ENCODE data around the gene GTF2IRD2. TPM values are rescaled to one million over a fixed set of nuclear protein-coding genes. Genes with fewer than 3 reads are reported as not detected.
"Not testable (repeated sequence)": the region's sequence is repeated elsewhere in the genome, so short reads cannot be mapped to it uniquely, and the experiment has no call there.

GTF2IRD2 gene
- total RNA-seq: 6.3 TPM

GRCh38 chr7:74850833-74851721 is at the start of gene GTF2IRD2:
Gene GTF2IRD2, minus strand, starts transcription at chr7:74851605. Its CDS starts 15,227 bp downstream, at chr7:74836378.
- DNase-seq (ENCODE audit: low spot score): not testable (repeated sequence)
- ATAC-seq: peak; percentile 87

DNA sequence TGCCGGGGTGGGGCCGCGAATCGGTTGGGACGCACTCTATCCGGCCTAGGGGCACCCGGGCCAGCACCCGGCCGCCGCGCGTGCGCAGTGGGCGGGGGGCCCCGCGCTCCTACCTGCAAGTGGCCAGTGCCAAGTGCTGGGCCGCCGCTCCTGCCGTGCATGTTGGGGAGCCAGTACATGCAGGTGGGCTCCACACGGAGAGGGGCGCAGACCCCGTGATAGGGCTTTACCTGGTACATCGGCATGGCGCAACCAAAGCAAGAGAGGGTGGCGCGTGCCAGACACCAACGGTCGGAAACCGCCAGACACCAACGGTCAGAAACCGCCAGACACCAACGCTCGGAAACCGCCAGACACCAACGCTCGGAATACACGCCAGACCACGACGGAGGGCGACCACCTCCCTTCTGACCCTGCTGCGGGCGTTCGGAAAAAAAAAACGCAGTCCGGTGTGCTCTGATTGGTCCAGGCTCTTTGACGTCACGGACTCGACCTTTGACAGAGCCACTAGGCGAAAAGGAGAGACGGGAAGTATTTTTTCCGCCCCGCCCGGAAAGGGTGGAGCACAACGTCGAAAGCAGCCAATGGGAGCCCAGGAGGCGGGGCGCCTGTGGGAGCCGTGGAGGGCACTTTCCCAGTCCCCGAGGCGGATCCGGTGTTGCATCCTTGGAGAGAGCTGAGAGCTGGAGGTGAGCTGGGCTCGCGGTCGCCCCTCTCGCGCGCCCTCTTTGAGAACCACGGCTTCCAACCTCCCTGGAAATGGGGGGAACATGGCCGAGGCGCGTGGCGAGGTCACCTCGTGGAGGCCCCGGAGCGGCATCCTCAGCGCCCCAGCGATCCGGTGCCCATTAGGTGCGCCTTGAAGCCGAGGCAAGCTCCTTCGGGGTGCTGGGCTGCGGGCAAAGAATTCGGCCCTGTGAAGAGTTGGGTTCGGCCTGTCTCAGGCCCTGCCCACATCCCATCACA is 39.0 kb upstream of the GTF2IRD2 start:
- ATAC-seq: peak; percentile 89

DNA sequence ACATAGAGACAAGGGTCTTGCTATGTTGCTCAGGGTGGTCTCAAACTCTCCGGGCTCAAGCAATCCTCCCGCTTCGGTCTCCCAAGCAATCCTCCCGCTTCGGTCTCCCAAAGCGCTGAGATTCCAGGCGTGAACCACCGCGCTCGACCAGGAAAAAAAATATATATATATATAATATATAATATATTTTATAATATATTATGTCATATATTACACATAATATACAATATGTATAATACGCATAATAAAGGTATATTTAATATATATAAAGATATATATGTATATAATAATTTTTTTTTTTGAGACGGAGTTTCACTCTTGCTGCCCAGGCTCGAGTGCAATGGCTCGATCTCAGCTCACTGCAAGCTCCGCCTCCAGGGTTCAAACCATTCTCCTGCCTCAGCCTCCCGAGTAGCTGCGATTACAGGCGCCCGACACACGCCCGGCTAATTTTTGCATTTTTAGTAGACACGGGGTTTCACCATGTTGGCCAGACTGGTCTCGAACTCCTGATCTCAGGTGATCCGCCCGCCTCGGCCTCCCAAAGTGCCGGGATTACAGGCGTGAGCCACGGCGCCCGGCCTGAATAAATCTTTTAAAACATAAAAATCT is 38.2 kb upstream of the GTF2IRD2 start:
- ATAC-seq: peak; percentile 20
- DNase-seq (ENCODE audit: low spot score): not testable (repeated sequence)

More for the DNA sequence above, 39.0 kb upstream of the GTF2IRD2 start:
- DNase-seq (ENCODE audit: low spot score): peak; percentile 89

GRCh38 chr7:74885295-74885694 is 33.9 kb upstream of the GTF2IRD2 start:
- not testable (repeated sequence) for ATAC-seq; DNase-seq (ENCODE audit: low spot score)

DNA sequence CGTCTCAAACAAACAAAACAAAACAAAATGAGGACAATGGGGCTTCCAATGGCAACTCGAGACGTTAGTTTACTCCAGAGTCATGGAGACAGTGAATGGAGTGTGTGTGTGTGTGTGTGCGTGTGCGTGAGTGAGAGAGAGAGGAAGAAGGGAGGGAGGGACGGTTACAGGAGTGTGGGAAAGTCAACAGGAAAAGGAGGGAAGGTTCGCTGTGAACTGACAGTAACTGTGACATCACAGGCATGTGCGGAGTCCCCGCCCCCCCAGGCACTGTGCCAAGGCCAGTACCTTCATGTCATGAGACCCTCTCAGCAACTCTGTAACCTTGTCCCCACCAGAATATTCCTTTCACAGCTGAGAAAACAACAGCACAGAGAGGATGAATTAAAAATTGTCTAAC is 30.7 kb upstream of the GTF2IRD2 start:
- ATAC-seq: peak; percentile 40

DNA sequence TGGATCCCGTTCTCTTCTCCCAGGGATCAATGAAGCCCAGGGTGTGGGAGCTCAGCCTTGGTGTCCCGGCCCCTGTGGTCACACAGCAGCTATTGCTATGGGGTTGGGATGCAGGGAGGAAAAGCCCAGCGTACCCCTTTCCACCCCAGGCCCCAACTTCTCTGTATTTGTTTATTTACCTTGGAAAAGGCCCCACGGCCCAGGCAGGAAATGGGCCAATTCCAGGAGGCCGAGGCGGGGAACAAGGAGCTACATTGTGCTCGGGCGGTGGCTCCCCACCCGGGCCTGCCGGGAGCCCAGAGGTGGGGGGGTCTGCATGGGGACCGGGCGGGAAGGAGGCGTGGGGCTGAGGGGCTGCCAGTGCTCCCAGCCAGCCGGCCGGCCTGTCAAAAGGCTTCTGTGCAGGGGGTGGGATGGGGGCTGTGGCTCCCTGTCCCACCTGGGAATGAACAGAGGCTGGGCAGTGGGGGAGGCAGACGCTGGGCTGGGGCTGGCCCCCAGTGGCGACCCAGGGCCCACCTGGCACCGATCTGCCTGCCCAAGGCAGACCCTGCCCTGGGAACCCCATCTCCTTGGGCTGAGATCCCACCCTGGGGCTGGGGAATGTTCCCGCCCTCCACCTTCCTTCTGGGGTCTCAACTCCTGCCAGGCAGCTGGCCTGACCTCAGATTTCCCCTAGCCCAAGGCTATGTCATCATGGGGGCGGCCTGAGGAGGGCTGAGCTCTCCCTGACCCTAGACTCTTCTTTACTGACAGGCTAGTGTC is 23.5 kb upstream of the GTF2IRD2 start:
- peak; percentile 59 for ATAC-seq
- DNase-seq (ENCODE audit: low spot score): not testable (repeated sequence)

More for the DNA sequence above, 30.7 kb upstream of the GTF2IRD2 start:
- DNase-seq (ENCODE audit: low spot score): not testable (repeated sequence)

DNA sequence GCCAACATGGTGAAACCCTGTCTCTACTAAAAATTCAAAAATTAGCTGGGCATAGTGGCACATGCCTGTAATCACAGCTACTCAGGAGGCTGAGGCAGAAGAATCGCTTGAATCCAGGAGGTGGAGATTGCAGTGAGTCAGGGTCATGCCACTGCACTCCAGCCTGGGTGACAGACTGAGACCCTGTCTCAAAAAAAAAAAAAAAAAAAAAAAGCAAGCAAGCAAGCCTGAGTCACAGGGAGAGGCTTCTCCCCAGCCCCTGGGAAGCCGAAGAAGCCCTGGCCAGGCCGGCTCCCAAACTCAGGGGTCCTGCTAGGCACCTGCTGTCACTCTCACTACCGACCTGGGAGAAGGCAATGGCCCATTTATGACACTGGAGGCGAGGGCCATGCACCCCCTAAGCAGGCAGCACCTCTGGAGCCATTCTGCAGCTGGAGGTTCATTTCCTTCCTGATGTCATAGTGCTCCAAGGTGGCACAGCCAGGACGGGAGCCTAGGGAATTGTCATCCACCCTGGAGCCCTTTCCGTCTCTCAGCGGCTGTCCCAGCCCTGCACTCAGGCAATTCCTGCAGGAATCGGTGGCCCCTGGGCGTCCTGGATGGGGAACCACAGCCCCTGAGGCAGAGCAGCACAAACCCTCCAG is 22.8 kb upstream of the GTF2IRD2 start:
- not testable (repeated sequence) for DNase-seq (ENCODE audit: low spot score)
- peak; percentile 41 for ATAC-seq

DNA sequence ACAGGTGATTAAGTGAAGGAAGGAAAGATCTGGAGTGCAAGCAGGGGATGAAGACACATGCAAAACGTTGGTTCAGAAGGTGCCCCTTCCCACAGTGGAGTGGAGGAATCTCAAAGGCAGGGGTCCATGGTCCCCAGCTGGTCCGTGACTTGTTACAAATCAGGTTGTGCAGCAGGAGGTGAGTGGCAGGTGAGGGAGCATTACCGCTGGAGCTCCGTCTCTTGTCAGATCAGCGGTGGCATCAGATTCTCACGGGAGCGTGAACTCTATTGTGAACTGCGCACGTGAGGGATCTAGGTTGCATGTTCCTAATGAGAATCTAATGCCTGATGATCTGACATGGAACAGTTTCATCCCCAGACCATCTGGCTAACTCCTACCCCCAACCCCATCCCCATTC is 21.1 kb upstream of the GTF2IRD2 start:
- not testable (repeated sequence) for ATAC-seq; DNase-seq (ENCODE audit: low spot score)

GRCh38 chr7:74865777-74866176 is 14.4 kb upstream of the GTF2IRD2 start:
- peak; percentile 73 for ATAC-seq
- DNase-seq (ENCODE audit: low spot score): not testable (repeated sequence)

- peak; percentile 34 for ATAC-seq
- DNase-seq (ENCODE audit: low spot score): not testable (repeated sequence)
Measured at GRCh38 chr7:74849853-74850252, 1.6 kb downstream of the GTF2IRD2 start.

DNA sequence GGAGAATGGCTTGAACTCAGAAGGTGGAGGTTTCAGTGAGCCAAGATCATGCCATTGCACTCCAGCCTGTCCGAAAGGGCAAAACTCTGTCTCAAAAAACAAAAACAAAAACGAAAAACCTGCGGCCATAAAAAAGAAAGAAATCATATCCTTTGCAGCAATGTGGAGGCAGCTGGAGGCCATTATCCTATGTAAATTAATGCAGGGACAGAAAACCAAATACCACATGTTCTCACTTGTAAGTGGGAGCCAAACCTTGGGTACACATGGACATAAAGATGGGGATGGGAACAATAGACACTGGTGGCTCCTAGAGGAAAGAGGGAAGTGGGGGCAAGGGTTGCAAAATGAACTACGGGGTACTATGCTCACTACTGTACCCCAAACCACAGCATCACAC is 21.0 kb downstream of the GTF2IRD2 start:
- not testable (repeated sequence) for DNase-seq (ENCODE audit: low spot score); ATAC-seq

GRCh38 chr7:74829959-74830358 is 21.4 kb downstream of the GTF2IRD2 start:
- ATAC-seq; DNase-seq (ENCODE audit: low spot score): not testable (repeated sequence)

- DNase-seq (ENCODE audit: low spot score); ATAC-seq: not testable (repeated sequence)
Measured at GRCh38 chr7:74821259-74821658, 30.1 kb downstream of the GTF2IRD2 start.

DNA sequence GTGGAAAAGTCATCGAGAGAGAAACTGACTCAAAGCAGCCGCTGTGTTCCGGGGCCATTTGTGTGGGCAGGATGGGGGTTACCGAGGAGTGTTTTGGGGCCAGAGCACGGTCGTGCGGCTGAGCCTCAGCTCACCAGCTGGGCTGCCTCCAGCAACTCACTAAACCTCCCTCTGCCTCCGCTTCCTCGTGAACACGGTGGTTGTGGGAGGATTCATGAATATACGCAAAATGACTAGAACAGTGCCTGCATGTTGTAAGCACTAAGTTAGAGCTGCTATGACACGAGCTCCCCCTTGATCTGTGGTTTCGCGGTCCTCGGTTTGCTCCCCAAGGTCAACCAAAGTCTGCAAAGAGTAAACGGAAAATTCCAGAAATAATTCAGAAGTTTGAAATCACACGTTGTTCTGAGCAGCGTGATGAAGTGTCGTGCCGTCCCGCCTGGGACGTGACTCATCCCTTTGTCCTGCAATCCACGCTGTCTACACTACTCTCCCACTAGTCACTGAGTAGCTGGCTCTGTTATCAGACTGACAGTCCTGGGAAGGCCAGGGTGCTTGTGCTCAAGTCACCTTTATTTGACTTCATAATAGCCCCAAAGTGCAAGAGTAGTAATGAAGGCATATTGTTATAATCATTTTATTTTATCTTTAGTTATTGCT is 31.1 kb downstream of the GTF2IRD2 start:
- not testable (repeated sequence) for DNase-seq (ENCODE audit: low spot score); ATAC-seq

- not testable (repeated sequence) for ATAC-seq; DNase-seq (ENCODE audit: low spot score)
Measured at GRCh38 chr7:74815882-74816281, 35.5 kb downstream of the GTF2IRD2 start.

DNA sequence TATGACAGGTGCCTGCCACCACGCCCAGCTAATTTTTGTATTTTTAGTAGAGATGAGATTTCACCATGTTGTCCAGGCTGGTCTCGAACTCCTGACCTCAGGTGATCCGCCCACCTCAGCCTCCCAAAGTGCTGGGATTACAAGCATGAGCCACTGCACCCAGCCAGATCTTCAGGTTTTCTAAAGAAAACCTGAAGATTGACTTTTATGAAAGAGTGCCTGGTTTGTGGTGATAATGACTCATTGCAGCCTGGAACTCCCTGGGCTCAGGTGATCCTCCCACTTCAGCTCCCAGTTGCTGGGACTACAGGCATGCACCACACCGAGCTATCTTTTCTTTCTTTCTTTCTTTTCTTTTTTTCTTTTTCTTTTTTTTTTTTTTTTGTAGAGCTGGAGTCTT is 52.8 kb downstream of the GTF2IRD2 start:
- not testable (repeated sequence) for ATAC-seq; DNase-seq (ENCODE audit: low spot score)

DNA sequence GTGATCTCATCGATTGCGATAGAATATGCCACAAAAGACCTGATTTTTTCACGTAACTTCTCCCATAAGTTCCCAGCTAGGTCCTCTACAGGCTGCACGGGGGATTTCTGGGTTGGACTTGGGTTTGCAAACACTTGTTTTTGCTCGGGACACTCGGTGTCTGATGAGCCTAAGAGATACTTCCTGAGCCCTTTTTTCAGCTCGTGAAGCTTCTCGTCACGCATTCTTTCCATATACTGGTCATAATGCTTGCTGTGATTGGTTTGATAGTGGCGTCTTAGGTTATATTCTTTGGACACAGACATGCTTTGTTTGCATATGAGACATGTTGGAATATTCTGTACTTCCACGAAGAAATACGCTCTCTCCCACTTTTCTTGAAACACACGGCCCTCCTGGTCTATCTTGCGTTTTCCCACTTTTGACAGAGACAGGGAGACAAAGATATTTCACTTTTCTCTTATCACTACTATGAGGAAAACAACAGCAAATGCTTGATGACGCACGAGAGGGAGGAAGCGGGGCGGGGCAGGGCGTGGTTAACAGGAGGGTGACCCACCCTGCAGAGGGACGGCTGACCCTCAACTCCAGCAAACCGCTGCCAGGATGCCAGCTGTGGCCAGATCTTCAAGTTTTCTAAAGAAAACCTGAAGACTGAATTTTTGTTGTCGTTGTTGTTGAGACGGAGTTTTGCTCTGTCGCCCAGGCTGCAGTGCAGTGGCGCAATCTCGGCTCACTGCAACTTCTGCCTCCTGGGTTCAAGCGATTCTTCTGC is 53.4 kb downstream of the GTF2IRD2 start:
- not testable (repeated sequence) for DNase-seq (ENCODE audit: low spot score); ATAC-seq

All from left lobe of liver (tissue), 2 donors.